PC-3 (cell line): ENCODE data around the gene AK8. TPM values are rescaled to one million over a fixed set of nuclear protein-coding genes. Genes with fewer than 3 reads are reported as not detected.

Experiments
- ATAC-seq: fragments of 200-7000 bp; cut with Tn5 transposase; 2 replicates; pipeline ENCODE4 v1.9.1; 2020; ENCODE audit warnings: mild to moderate bottlenecking, moderate library complexity
- BruUV-seq: library from RNA; stranded (reverse); fragments of 400-500 nt; replicated peaks from 2 replicates; lab custom pipeline; 2021; lab: Mats Ljungman, UMichigan
- CTCF ChIA-PET: fragments of 300-600 bp; sonication (Branson Sonifier 250); formaldehyde crosslinking; loops from one replicate; lab custom pipeline; 2022; ENCODE audit warnings: antibody characterized with exemption; lab: Charles Lee
- POLR2A ChIA-PET: fragments of 300-600 bp; sonication (Branson Sonifier 250); formaldehyde crosslinking; loops from one replicate; lab custom pipeline; 2022; ENCODE audit warnings: antibody characterized with exemption; ENCODE audit not compliant: unreplicated experiment; lab: Charles Lee
- DNase-seq: peaks from one replicate; pipeline ENCODE4 v3.0.0-alpha.2; 2015
- H2AFZ ChIP-seq: fragments of 300-600 bp; sonication (generic); 2 replicates; pipeline ENCODE4 v1.6.0; 2016; ENCODE audit warnings: antibody characterized with exemption, low read length
- H3F3A ChIP-seq: fragments of 300-600 bp; sonication (generic); one replicate; pipeline ENCODE4 v1.6.0; 2017; ENCODE audit warnings: antibody characterized with exemption, low read length, control low read depth, mild to moderate bottlenecking; ENCODE audit not compliant: unreplicated experiment
- H3K27ac ChIP-seq: fragments of 300-600 bp; sonication (generic); 2 replicates; pipeline ENCODE4 v1.5.1; 2016; ENCODE audit warnings: mild to moderate bottlenecking, low read length
- H3K27me3 ChIP-seq: fragments of 300-600 bp; sonication (generic); 2 replicates; pipeline ENCODE4 v1.6.1; 2016; ENCODE audit warnings: low read length, mixed read lengths
- H3K36me3 ChIP-seq: fragments of 300-600 bp; sonication (generic); 2 replicates; pipeline ENCODE4 v1.6.1; 2016; ENCODE audit warnings: low read depth, mixed run types, low read length, mixed read lengths
- H3K4me1 ChIP-seq: fragments of 300-600 bp; sonication (generic); 2 replicates; pipeline ENCODE4 v1.5.1; 2016; ENCODE audit warnings: low read length; ENCODE audit not compliant: insufficient read depth
- H3K4me2 ChIP-seq: fragments of 300-600 bp; sonication (generic); 2 replicates; pipeline ENCODE4 v1.6.0; 2016; ENCODE audit warnings: low read length
- H3K4me3 ChIP-seq: fragments of 300-600 bp; sonication (generic); 2 replicates; pipeline ENCODE4 v1.5.1; 2016; ENCODE audit warnings: mild to moderate bottlenecking, low read length, mixed read lengths
- H3K79me2 ChIP-seq: fragments of 300-600 bp; sonication (generic); 2 replicates; pipeline ENCODE4 v1.6.1; 2017; ENCODE audit warnings: low read length, mixed read lengths
- H3K9ac ChIP-seq: fragments of 300-600 bp; sonication (generic); 2 replicates; pipeline ENCODE4 v1.6.0; 2016; ENCODE audit warnings: mild to moderate bottlenecking, low read length
- H3K9me2 ChIP-seq: fragments of 300-600 bp; sonication (generic); replicated peaks from 2 replicates; pipeline ENCODE4 v1.6.1; 2016; ENCODE audit warnings: mixed run types, low read length, mixed read lengths
- H3K9me3 ChIP-seq: fragments of 300-600 bp; sonication (generic); 2 replicates; pipeline ENCODE4 v1.6.1; 2016; ENCODE audit warnings: low read length, mixed read lengths
- H4K20me1 ChIP-seq: fragments of 300-600 bp; sonication (generic); 2 replicates; pipeline ENCODE4 v1.6.1; 2016; ENCODE audit warnings: low read length, mixed read lengths
- EZH2 ChIP-seq: fragments of 300-600 bp; sonication (generic); IDR thresholded peaks from one replicate; pipeline ENCODE4 v1.6.1; 2017; ENCODE audit warnings: antibody characterized with exemption, mild to moderate bottlenecking, low read length; ENCODE audit not compliant: unreplicated experiment
- EZH2phosphoT487 ChIP-seq: fragments of 300-600 bp; sonication (generic); IDR thresholded peaks from 2 replicates; pipeline ENCODE4 v1.6.1; 2018; ENCODE audit warnings: mild to moderate bottlenecking, antibody characterized with exemption, low read length, borderline replicate concordance
- intact Hi-C: fragments of 100-400 bp; cut with micrococcal nuclease; formaldehyde crosslinking; loops from 2 replicates; pipeline ENCODE4 v1.9.0; 2023
- total RNA-seq: library from RNA; depleted of rRNA; stranded (reverse); fragments of >200 nt; gene quantifications from 2 replicates; pipeline ENCODE4 v1.2.3, GENCODE V29; 2014
- TF ChIP-seq, protein P1 (sequence below): fragments of 300-600 bp; sonication (generic); conservative IDR thresholded peaks from 2 replicates; pipeline ENCODE4 v1.5.1; 2017; ENCODE audit warnings: antibody characterized with exemption, low read depth, mild to moderate bottlenecking, low read length

Gene AK8
- total RNA-seq, 1 experiment from 2014 or later = 0.55 TPM

DNA sequence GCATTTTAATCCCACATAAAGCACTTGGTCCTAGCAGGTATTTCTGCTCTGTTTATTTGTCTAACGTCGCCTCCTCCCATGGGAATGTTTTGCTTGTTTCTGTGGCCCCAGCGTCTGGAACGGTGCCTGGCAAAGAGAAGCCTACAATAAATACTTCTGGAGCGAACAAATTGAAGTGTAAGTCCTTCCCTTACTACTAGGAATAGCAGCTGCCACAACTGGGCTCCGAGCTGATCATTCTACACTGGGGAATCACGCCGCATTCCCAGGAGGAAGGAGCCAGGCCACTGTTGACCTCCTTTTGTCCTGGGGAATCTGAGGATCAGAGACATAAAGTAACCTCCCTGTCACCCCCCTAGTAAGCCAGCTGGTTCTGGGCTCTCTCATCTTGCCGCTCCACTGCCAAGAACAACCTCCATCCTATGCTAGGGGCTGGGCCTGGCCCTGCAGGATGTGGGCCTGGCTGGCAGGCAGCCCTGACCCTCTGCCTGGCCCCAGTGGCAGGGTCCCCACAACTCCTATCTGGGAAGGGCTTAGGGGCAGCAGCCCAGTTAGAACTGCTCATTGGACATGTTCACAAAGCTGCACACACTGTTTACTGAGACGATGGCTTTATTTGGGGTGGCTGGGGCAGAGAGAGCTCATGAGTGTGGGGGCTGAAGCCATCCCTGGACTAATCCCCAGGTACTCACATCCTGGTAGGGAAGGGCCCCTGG lies 125.0 kb downstream of the AK8 start:
- intact Hi-C loops = no loop called here
- ChIA-PET POLR2A (no interaction called here), CTCF (no interaction called here)
- Histone ChIP-seq H3K27me3 (no peaks in the 10 kb centered on the region), H4K20me1 (no peaks in the 10 kb centered on the region), H3K79me2 (no peaks in the 10 kb centered on the region), H3K9ac (no peak overlapping the region), H2AFZ (no peak overlapping the region), H3F3A (no peaks in the 10 kb centered on the region), H3K4me1 (no peaks in the 10 kb centered on the region), H3K36me3 (no peaks in the 10 kb centered on the region), H3K4me3 (no peak overlapping the region), H3K9me3 (no peaks in the 10 kb centered on the region), H3K9me2 (no peaks in the 10 kb centered on the region), H3K27ac (no peak overlapping the region), H3K4me2 (no peak overlapping the region)
- no peak for ATAC-seq
- BruUV-seq = no TSS peak
- TF ChIP-seq, protein P1, sequence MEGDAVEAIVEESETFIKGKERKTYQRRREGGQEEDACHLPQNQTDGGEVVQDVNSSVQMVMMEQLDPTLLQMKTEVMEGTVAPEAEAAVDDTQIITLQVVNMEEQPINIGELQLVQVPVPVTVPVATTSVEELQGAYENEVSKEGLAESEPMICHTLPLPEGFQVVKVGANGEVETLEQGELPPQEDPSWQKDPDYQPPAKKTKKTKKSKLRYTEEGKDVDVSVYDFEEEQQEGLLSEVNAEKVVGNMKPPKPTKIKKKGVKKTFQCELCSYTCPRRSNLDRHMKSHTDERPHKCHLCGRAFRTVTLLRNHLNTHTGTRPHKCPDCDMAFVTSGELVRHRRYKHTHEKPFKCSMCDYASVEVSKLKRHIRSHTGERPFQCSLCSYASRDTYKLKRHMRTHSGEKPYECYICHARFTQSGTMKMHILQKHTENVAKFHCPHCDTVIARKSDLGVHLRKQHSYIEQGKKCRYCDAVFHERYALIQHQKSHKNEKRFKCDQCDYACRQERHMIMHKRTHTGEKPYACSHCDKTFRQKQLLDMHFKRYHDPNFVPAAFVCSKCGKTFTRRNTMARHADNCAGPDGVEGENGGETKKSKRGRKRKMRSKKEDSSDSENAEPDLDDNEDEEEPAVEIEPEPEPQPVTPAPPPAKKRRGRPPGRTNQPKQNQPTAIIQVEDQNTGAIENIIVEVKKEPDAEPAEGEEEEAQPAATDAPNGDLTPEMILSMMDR = no peak
- TF ChIP-seq EZH2phosphoT487 = no peak
- TF ChIP-seq EZH2 = no peak
- DNase-seq = no peak

DNA sequence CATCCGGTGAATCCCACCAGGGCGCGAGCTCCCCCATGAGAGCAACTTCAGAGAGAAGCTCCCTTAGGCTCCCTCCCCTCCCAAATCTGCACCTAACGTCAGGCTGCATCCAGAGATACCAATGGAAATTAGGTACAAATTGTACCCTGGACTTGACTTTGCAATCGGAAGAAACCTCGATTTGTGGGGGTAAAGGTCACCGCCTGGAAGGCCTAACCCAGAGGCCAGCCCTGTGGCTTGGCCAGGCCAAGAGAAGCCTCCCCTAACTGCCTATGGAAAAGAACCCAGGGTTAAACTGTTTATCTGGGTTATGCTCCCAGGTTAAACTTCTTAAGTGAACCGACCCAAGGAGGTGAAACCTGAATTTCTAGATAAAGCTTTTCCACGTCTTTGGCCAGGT lies 127.4 kb downstream of the AK8 start:
- Histone ChIP-seq H2AFZ (no peak overlapping the region), H3K27me3 (no peaks in the 10 kb centered on the region), H3K9ac (no peak overlapping the region), H3K79me2 (no peaks in the 10 kb centered on the region), H3K27ac (no peak overlapping the region), H3F3A (no peaks in the 10 kb centered on the region), H4K20me1 (no peaks in the 10 kb centered on the region), H3K9me2 (no peaks in the 10 kb centered on the region), H3K4me1 (no peaks in the 10 kb centered on the region), H3K4me3 (no peak overlapping the region), H3K4me2 (no peak overlapping the region), H3K9me3 (no peaks in the 10 kb centered on the region), H3K36me3 (no peaks in the 10 kb centered on the region)
- ATAC-seq (no peak), DNase-seq (no peak)
- ChIA-PET CTCF (no interaction called here), POLR2A (no interaction called here)
- no peak for TF ChIP-seq EZH2phosphoT487
- TF ChIP-seq, protein P1 = no peak
- no peak for TF ChIP-seq EZH2
- intact Hi-C loops = no loop called here
- no TSS peak for BruUV-seq

DNA sequence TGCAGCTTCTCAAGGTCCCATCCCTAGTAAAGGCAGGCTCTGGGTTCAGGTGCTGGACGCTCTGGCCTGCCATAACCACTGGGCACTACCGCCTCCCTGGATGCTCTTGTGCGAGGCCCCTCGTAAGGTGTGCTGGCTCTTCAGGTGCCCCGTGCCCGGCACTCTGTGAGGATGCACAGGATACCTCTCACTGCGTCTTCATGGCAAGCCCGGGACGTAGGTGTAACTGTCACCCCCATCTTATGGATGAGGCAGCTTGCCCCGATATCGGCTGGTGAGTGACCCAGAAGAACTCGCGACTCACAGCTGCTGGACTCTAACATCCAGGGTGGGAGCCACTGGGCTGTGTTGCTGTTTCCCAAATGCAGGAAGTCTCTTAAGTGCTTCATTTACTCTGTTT lies 128.8 kb downstream of the AK8 start:
- intact Hi-C loops = no loop called here
- Histone ChIP-seq H2AFZ (no peak overlapping the region), H3K9me3 (no peaks in the 10 kb centered on the region), H3K4me1 (no peaks in the 10 kb centered on the region), H4K20me1 (no peaks in the 10 kb centered on the region), H3F3A (no peaks in the 10 kb centered on the region), H3K9me2 (no peaks in the 10 kb centered on the region), H3K9ac (no peak overlapping the region), H3K27me3 (0 out of 2 replicates have a peak, but pooled peaks cover under 1% of the 10 kb centered on the region), H3K36me3 (no peaks in the 10 kb centered on the region), H3K4me2 (no peak overlapping the region), H3K4me3 (no peak overlapping the region), H3K79me2 (no peaks in the 10 kb centered on the region), H3K27ac (no peak overlapping the region)
- ATAC-seq (no peak), DNase-seq (no peak)
- CTCF ChIA-PET = no interaction called here
- POLR2A ChIA-PET = no interaction called here
- TF ChIP-seq EZH2 (no peak), EZH2phosphoT487 (no peak)
- TF ChIP-seq, protein P1 = no peak
- BruUV-seq = no TSS peak
